Spleen (tissue), 7 donors: Measurements from ENCODE around the gene RCSD1.

Experiments
- POLR2A ChIP-seq, 3 donors: fragments of 450-650 bp; IDR thresholded peaks; one replicate each; pipeline ENCODE4 v1.5.1; 2017; ENCODE audit warnings: antibody characterized with exemption in 3 of 3, mild to moderate bottlenecking in 1 of 3
- POLR2AphosphoS5 ChIP-seq, 3 donors: sonication (generic); formaldehyde crosslinking; IDR thresholded peaks; one replicate each; pipeline ENCODE4 v1.5.1; 2017; ENCODE audit warnings: antibody characterized with exemption in 3 of 3
- TF ChIP-seq, protein P1 (sequence below), 11 experiments: fragments of 200-600 bp in 7 of 11; fragments of 450-650 bp in 4 of 11; sonication (generic) in 4 of 11; IDR thresholded peaks in 8 of 11; conservative IDR thresholded peaks in 3 of 11; 1 replicate in 7 of 11; 2 replicates in 4 of 11; pipeline versions ENCODE4 v1.4.0 to v1.8.0; 2016 to 2021; ENCODE audit warnings: antibody characterized with exemption in 11 of 11, inconsistent platforms in 4 of 11, mild to moderate bottlenecking in 1 of 11
- donor health status: DM: no; HTN: no; CAD: no; lungs with moderate emphysema.
- donor health status: DM: no; HTN: no; CAD: no.
- donor health status: DM: no; HTN: no; CAD: no.

DNA sequence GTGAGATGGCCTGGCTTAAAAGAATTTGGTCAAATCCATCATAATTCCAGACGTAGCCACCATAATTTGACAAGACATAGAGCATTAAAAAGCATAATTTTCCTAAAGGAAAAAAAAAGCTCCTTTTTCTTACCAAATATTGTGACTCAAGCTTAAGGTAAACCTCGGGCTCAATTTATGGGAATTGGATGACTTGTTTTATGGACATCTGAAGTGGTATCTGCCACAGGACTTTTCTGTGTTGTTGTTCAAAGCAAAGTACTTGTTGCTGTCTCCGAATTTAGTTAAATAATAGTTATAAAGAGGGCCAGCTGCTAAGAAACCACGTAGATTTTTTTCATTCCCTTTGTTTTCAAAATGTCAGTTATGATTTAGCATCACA lies 92.8 kb downstream of the RCSD1 start:
- TF ChIP-seq, protein P1, sequence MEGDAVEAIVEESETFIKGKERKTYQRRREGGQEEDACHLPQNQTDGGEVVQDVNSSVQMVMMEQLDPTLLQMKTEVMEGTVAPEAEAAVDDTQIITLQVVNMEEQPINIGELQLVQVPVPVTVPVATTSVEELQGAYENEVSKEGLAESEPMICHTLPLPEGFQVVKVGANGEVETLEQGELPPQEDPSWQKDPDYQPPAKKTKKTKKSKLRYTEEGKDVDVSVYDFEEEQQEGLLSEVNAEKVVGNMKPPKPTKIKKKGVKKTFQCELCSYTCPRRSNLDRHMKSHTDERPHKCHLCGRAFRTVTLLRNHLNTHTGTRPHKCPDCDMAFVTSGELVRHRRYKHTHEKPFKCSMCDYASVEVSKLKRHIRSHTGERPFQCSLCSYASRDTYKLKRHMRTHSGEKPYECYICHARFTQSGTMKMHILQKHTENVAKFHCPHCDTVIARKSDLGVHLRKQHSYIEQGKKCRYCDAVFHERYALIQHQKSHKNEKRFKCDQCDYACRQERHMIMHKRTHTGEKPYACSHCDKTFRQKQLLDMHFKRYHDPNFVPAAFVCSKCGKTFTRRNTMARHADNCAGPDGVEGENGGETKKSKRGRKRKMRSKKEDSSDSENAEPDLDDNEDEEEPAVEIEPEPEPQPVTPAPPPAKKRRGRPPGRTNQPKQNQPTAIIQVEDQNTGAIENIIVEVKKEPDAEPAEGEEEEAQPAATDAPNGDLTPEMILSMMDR (IDR thresholded peaks at IDR 0.05 in 8 of 11, conservative IDR thresholded peaks at IDR 0.05 in 3 of 11) = no peak
- TF ChIP-seq POLR2AphosphoS5 (IDR thresholded peaks at IDR 0.05) (no peak), POLR2A (IDR thresholded peaks at IDR 0.05) (no peak)
